ENCODE measurements around the gene CATSPERD. TPM values are rescaled to one million over a fixed set of nuclear protein-coding genes. Genes with fewer than 3 reads are reported as not detected.

Gene CATSPERD
- total and polyA plus RNA-seq, 9 of the 15 experiments (the other 6 are each of a cell fraction or from before 2014, with no cell fraction given) = not detected

DNA sequence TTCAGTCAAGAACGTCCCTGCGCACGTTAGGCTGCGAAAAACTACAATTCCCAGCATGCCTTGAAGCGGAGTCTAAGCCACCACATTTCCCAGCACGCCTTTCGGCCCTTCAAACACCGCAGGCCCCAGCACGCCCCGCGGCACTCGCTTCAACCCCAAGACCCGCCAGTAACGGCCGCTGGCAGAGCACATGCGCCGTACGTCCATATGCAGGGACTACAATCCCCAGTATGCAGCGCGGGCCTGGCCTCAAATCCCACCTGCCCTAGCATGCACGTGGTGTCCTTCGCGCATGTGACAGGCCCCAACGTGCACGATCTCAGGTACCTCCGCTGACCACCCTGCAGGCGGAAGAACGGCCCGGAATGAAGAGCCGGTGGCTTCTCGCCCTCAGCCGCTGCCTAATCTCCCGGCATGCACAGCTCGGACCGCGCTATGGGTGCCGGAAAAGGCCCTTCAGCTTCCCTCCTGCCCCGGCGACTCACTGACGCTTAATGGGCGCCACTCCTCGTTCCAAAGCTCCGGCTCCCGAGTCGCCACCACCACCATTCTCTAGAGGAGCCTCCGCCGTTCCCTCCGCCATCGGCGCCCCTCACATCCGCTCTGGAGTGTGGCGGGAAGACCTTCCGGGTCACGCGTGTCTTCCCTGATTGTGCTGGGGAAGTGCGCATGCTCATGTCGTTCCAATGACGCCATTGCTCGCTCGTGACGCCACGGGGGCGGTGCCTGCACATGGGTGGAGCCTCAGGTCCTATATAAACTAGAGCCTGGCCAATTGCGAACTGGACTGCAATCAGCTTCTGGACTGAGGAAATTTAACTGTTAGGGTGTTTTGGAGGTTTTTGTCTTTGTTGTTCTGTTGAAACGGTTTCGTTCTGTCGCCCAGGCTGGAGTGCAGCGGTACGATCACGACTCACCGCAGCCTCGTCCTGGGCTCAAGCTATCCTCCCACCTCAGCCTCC, 70.4 kb downstream of the CATSPERD start, which contains the start of gene DUS3L (continued):
- TF ChIP-seq, protein P1, sequence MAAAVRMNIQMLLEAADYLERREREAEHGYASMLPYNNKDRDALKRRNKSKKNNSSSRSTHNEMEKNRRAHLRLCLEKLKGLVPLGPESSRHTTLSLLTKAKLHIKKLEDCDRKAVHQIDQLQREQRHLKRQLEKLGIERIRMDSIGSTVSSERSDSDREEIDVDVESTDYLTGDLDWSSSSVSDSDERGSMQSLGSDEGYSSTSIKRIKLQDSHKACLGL (CRISPR knock-in tag; IDR thresholded peaks at IDR 0.05; ENCODE audit: borderline replicate concordance, poor library complexity, severe bottlenecking) = peak; percentile 93
- TF ChIP-seq BRF1 (IDR thresholded peaks at IDR 0.05; ENCODE audit: borderline replicate concordance, extremely low read depth, insufficient read length) (no peak), GATAD2A (IDR thresholded peaks at IDR 0.05) (no peak), ZNF133 (CRISPR knock-in tag; IDR thresholded peaks at IDR 0.05) (0 out of 2 replicates have a peak, but pooled peaks have one; percentile 34)
- TF ChIP-seq, protein P2, sequence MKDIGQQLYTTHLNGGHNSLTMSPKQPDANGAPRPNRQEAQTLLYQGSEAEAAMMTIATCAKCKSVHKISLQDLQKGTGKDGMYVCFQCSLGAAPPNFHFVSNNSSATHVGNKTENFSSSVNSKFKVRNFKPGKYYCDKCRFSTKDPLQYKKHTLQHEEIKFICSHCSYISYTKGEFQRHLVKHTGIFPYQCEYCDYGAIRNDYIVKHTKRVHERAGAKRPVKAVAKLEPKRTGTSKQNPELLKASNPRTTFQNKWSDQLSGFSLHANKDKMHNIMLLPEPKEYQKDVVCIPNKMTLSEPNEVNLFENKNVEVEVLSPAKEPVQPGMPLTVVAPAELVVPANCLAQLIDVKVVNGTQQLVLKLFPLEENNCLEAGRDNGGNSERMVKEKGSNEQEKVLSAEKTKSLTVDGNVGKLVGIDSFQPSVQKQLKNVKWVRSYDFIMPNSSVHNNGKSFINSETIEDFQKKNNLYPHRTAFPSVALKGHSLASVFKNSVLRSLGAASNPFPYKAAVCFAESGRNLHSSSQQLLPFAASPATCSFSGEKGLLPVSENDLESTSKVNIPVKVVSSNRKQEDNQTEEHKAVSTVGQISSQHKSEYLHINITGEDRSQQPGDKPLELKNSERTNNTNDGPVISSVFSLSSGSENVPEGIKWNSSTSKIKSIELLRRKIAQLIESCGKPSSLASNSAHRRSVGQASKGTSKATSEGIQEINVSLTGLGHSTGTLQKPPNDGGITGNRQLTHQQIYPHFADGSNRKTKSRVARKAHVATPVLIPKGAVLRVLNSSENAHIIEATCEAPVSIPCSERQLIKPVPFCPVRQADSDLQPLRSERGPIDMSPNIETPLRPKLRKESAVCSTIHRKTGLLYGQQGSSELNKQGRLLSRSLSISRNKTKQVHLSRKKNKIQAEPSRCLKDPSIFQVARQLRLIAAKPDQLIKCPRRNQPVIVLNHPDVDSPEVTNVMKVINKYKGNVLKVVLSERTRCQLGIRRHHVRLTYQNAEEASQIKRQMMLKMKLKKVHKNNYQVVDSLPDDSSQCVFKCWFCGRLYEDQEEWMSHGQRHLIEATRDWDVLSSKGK (CRISPR knock-in tag; IDR thresholded peaks at IDR 0.05) = no peak
- TF ChIP-seq, protein P3, sequence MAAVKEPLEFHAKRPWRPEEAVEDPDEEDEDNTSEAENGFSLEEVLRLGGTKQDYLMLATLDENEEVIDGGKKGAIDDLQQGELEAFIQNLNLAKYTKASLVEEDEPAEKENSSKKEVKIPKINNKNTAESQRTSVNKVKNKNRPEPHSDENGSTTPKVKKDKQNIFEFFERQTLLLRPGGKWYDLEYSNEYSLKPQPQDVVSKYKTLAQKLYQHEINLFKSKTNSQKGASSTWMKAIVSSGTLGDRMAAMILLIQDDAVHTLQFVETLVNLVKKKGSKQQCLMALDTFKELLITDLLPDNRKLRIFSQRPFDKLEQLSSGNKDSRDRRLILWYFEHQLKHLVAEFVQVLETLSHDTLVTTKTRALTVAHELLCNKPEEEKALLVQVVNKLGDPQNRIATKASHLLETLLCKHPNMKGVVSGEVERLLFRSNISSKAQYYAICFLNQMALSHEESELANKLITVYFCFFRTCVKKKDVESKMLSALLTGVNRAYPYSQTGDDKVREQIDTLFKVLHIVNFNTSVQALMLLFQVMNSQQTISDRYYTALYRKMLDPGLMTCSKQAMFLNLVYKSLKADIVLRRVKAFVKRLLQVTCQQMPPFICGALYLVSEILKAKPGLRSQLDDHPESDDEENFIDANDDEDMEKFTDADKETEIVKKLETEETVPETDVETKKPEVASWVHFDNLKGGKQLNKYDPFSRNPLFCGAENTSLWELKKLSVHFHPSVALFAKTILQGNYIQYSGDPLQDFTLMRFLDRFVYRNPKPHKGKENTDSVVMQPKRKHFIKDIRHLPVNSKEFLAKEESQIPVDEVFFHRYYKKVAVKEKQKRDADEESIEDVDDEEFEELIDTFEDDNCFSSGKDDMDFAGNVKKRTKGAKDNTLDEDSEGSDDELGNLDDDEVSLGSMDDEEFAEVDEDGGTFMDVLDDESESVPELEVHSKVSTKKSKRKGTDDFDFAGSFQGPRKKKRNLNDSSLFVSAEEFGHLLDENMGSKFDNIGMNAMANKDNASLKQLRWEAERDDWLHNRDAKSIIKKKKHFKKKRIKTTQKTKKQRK (IDR thresholded peaks at IDR 0.05; ENCODE audit: borderline replicate concordance, low read depth, low read length) = no peak
- TF ChIP-seq, protein P4, sequence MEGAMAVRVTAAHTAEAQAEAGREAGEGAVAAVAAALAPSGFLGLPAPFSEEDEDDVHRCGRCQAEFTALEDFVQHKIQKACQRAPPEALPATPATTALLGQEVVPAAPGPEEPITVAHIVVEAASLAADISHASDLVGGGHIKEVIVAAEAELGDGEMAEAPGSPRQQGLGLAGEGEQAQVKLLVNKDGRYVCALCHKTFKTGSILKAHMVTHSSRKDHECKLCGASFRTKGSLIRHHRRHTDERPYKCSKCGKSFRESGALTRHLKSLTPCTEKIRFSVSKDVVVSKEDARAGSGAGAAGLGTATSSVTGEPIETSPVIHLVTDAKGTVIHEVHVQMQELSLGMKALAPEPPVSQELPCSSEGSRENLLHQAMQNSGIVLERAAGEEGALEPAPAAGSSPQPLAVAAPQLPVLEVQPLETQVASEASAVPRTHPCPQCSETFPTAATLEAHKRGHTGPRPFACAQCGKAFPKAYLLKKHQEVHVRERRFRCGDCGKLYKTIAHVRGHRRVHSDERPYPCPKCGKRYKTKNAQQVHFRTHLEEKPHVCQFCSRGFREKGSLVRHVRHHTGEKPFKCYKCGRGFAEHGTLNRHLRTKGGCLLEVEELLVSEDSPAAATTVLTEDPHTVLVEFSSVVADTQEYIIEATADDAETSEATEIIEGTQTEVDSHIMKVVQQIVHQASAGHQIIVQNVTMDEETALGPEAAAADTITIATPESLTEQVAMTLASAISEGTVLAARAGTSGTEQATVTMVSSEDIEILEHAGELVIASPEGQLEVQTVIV (CRISPR knock-in tag; IDR thresholded peaks at IDR 0.05; ENCODE audit: borderline replicate concordance) = no peak
- TF ChIP-seq, protein P5, sequence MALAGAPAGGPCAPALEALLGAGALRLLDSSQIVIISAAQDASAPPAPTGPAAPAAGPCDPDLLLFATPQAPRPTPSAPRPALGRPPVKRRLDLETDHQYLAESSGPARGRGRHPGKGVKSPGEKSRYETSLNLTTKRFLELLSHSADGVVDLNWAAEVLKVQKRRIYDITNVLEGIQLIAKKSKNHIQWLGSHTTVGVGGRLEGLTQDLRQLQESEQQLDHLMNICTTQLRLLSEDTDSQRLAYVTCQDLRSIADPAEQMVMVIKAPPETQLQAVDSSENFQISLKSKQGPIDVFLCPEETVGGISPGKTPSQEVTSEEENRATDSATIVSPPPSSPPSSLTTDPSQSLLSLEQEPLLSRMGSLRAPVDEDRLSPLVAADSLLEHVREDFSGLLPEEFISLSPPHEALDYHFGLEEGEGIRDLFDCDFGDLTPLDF (CRISPR knock-in tag; IDR thresholded peaks at IDR 0.05) = peak; percentile 90

Measured in K562 (cell line).